H1 (cell line): Measurements from ENCODE around the gene CRYM. TPM values are rescaled to one million over a fixed set of nuclear protein-coding genes. Genes with fewer than 3 reads are reported as not detected.

Experiments used
- CBX5 ChIP-seq: fragments of 300-800, 300-1000 bp; sonication (generic); IDR thresholded peaks from 2 replicates; pipeline ENCODE4 v1.7.1; 2016; ENCODE audit warnings: antibody characterized with exemption, low read length, low read depth
- GTF2F1 ChIP-seq: IDR thresholded peaks from 2 replicates; pipeline ENCODE4 v1.6.1; 2012; ENCODE audit warnings: low read depth, low read length, improper control_type of control experiment, borderline replicate concordance
- TBP ChIP-seq: IDR thresholded peaks from 2 replicates; pipeline ENCODE4 v1.6.1; 2011; ENCODE audit warnings: low read depth, low read length, improper control_type of control experiment
- polyA plus RNA-seq, 7 experiments: library from polyadenylated mRNA; depleted of rRNA in 3 of 7; stranded (reverse) in 5 of 7; unstranded in 2 of 7; fragments of >200 nt in 5 of 7; fragments of 200-250 nt in 2 of 7; gene quantifications; 1 replicate in 5 of 7; 2 replicates in 1 of 7; 4 replicates in 1 of 7; pipeline versions ENCODE4 v1.2.1 to v1.2.3, GENCODE V29; 2011 to 2013; ENCODE audit warnings: missing spikeins in 2 of 7, mixed read lengths in 2 of 7
- total RNA-seq: library from RNA; stranded (reverse); fragmentation: NEBNext Ultra II Directional; extraction: Animal tissue kit (Norgen Biotek cat#: 25700); gene quantifications from 2 replicates; pipeline ENCODE4 v1.2.1, GENCODE V29; 2021
- TF ChIP-seq, protein P1 (sequence below): IDR thresholded peaks from 2 replicates; pipeline ENCODE4 v1.6.1; 2011; ENCODE audit warnings: low read depth, mild to moderate bottlenecking, low read length; ENCODE audit not compliant: insufficient read depth

Gene CRYM
- total and polyA plus RNA-seq, 2 of the 8 experiments (the other 6 are each of a cell fraction or from before 2014, with no cell fraction given) = 12.9 to 40.4 TPM

- no peak for TF ChIP-seq CBX5
- no peak for TF ChIP-seq GTF2F1
- TF ChIP-seq, protein P1, sequence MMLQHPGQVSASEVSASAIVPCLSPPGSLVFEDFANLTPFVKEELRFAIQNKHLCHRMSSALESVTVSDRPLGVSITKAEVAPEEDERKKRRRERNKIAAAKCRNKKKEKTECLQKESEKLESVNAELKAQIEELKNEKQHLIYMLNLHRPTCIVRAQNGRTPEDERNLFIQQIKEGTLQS = no peak
- TF ChIP-seq TBP = no peak
Observed at GRCh38 chr16:21224800-21225199, 53.3 kb downstream of the CRYM start (continued).
